Activated CD8-positive, alpha-beta memory T cell treated with anti-CD3 and anti-CD28 coated beads for 36 hours (primary cell): ENCODE measurements around the gene MYOC. TPM values are rescaled to one million over a fixed set of nuclear protein-coding genes. Genes with fewer than 3 reads are reported as not detected.

Source experiments
- CTCF ChIA-PET: fragments of 350-600 bp; sonication (Branson Sonifier 250); formaldehyde crosslinking; loops from one replicate; lab custom pipeline; 2021; ENCODE audit warnings: antibody characterized with exemption; lab: Charles Lee
- POLR2A ChIA-PET: fragments of 350-600 bp; sonication (Branson Sonifier 250); formaldehyde crosslinking; loops from one replicate; lab custom pipeline; 2021; ENCODE audit warnings: antibody characterized with exemption; lab: Charles Lee
- total RNA-seq, 2 experiments: library from RNA; stranded (reverse); gene quantifications; one replicate each; pipeline ENCODE4 v1.2.3, GENCODE V29; 2021

The MYOC gene
- total RNA-seq, 2 experiments from 2014 or later = not detected

- POLR2A ChIA-PET = no interaction called here
These were observed 2.7 kb upstream of the MYOC start for GRCh38 chr1:171654942-171655745.

GRCh38 chr1:171654201-171654941 lies 1.9 kb upstream of the MYOC start:
- ChIA-PET POLR2A (no interaction called here), CTCF (interaction anchor here (0.8 to 2.1 kb wide), 2 partner anchors 9 to 61 kb away, joined by 3 to 7 read pairs; no protein-coding TSS in a partner anchor)

More at GRCh38 chr1:171654942-171655745, 2.7 kb upstream of the MYOC start:
- CTCF ChIA-PET = interaction anchor here (0.8 to 2.1 kb wide), 3 partner anchors 10 to 61 kb away, joined by 3 to 7 read pairs (median 3); no protein-coding TSS in a partner anchor

GRCh38 chr1:171653796-171654195 lies 1.3 kb upstream of the MYOC start:
- ChIA-PET CTCF (interaction anchor here (2.1 kb wide), 1 partner anchor 8 kb away, joined by 7 read pairs; no protein-coding TSS in a partner anchor), POLR2A (no interaction called here)

GRCh38 chr1:171646249-171646560 lies 6.3 kb downstream of the MYOC start:
- ChIA-PET CTCF (interaction anchor here (1.0 to 2.1 kb wide), 4 partner anchors 8 to 340 kb away, joined by 5 to 10 read pairs (median 8); partner anchors contain the start of gene PRRC2C), POLR2A (no interaction called here)

- ChIA-PET POLR2A (no interaction called here), CTCF (interaction anchor here (0.5 to 2.1 kb wide), 14 partner anchors 9 to 345 kb away, joined by 3 to 10 read pairs (median 4); partner anchors contain the start of genes PRRC2C and VAMP4)
These were observed 6.8 kb downstream of the MYOC start for GRCh38 chr1:171645553-171646248.

- POLR2A ChIA-PET = interaction anchor here (0.6 kb wide), 1 partner anchor 1678 kb away, joined by 3 read pairs; no protein-coding TSS in a partner anchor
- CTCF ChIA-PET = interaction anchor here (0.5 to 2.1 kb wide), 20 partner anchors 9 to 1181 kb away, joined by 3 to 10 read pairs (median 4); partner anchors contain the start of genes PRRC2C and VAMP4
These were observed 7.5 kb downstream of the MYOC start for GRCh38 chr1:171644805-171645483.

GRCh38 chr1:171643156-171643555 lies 9.3 kb downstream of the MYOC start:
- POLR2A ChIA-PET = no interaction called here
- CTCF ChIA-PET = interaction anchor here (0.6 to 0.7 kb wide), 2 partner anchors 19 to 326 kb away, joined by 3 read pairs; no protein-coding TSS in a partner anchor

- POLR2A ChIA-PET = no interaction called here
- CTCF ChIA-PET = interaction anchor here (0.7 to 1.1 kb wide), 3 partner anchors 9 to 343 kb away, joined by 3 to 6 read pairs (median 3); no protein-coding TSS in a partner anchor
These were observed 10.3 kb downstream of the MYOC start for GRCh38 chr1:171642197-171642596.

GRCh38 chr1:171641076-171641864 lies 11.2 kb downstream of the MYOC start:
- CTCF ChIA-PET = interaction anchor here (1.1 kb wide), 1 partner anchor 194 kb away, joined by 3 read pairs; no protein-coding TSS in a partner anchor
- POLR2A ChIA-PET = no interaction called here

- ChIA-PET CTCF (no interaction called here), POLR2A (no interaction called here)
These were observed 12.3 kb downstream of the MYOC start for GRCh38 chr1:171640225-171640624.

GRCh38 chr1:171637928-171638576 lies 14.4 kb downstream of the MYOC start:
- CTCF ChIA-PET = no interaction called here
- POLR2A ChIA-PET = no interaction called here

- ChIA-PET POLR2A (no interaction called here), CTCF (no interaction called here)
These were observed 16.3 kb downstream of the MYOC start for GRCh38 chr1:171636141-171636540.

- ChIA-PET CTCF (no interaction called here), POLR2A (no interaction called here)
These were observed 16.8 kb downstream of the MYOC start for GRCh38 chr1:171635661-171636060.

GRCh38 chr1:171628225-171628624 lies 24.3 kb downstream of the MYOC start:
- ChIA-PET POLR2A (no interaction called here), CTCF (no interaction called here)

GRCh38 chr1:171627020-171627419 lies 25.5 kb downstream of the MYOC start:
- ChIA-PET POLR2A (no interaction called here), CTCF (interaction anchor here (2.3 kb wide), 1 partner anchor 18 kb away, joined by 6 read pairs; no protein-coding TSS in a partner anchor)

- ChIA-PET CTCF (no interaction called here), POLR2A (no interaction called here)
These were observed 27.3 kb downstream of the MYOC start for GRCh38 chr1:171625225-171625624.

GRCh38 chr1:171623651-171624331 lies 28.7 kb downstream of the MYOC start:
- POLR2A ChIA-PET = no interaction called here
- CTCF ChIA-PET = interaction anchor here (0.6 kb wide), 1 partner anchor 19 kb away, joined by 3 read pairs; no protein-coding TSS in a partner anchor
